GM18498 (cell line): ENCODE measurements around the gene LHX3.
"Not testable (repeated sequence)": the region's sequence is repeated elsewhere in the genome, so short reads cannot be mapped to it uniquely, and the experiment has no call there.

Source experiments
- ATAC-seq: cut with Tn5 transposase; IDR thresholded peaks from one replicate; pipeline ENCODE4 v1.9.1; 2021; ENCODE audit warnings: mild to moderate bottlenecking, moderate library complexity; ENCODE audit not compliant: unreplicated experiment

The LHX3 gene

GRCh38 chr9:136156209-136157120 is 48.5 kb downstream of the LHX3 start:
- ATAC-seq: no peak

GRCh38 chr9:136155576-136155975 is 49.4 kb downstream of the LHX3 start:
- ATAC-seq: no peak

GRCh38 chr9:136154943-136155342 is 50.0 kb downstream of the LHX3 start:
- ATAC-seq: no peak

GRCh38 chr9:136153381-136154065 is 51.4 kb downstream of the LHX3 start:
- no peak for ATAC-seq

GRCh38 chr9:136152931-136153330 is 52.0 kb downstream of the LHX3 start:
- ATAC-seq: no peak

GRCh38 chr9:136152543-136152866 is 52.4 kb downstream of the LHX3 start:
- ATAC-seq: no peak

- ATAC-seq: no peak
Observed at GRCh38 chr9:136151848-136152542, 52.9 kb downstream of the LHX3 start.

GRCh38 chr9:136151214-136151804 is 53.6 kb downstream of the LHX3 start:
- no peak for ATAC-seq

- ATAC-seq: not testable (repeated sequence)
Observed at GRCh38 chr9:136150664-136151213, 54.2 kb downstream of the LHX3 start.

- ATAC-seq: no peak
Observed at GRCh38 chr9:136149853-136150252, 55.1 kb downstream of the LHX3 start.

GRCh38 chr9:136149337-136149736 is 55.6 kb downstream of the LHX3 start:
- ATAC-seq: no peak

- ATAC-seq: no peak
Observed at GRCh38 chr9:136148766-136149165, 56.2 kb downstream of the LHX3 start.

GRCh38 chr9:136147890-136148714 is 56.8 kb downstream of the LHX3 start:
- no peak for ATAC-seq

GRCh38 chr9:136147038-136147889 is 57.7 kb downstream of the LHX3 start:
- ATAC-seq: no peak
